ENCODE data around the gene TXNDC2. TPM values are rescaled to one million over a fixed set of nuclear protein-coding genes. Genes with fewer than 3 reads are reported as not detected.

TXNDC2 gene
- total and polyA plus RNA-seq, 7 experiments from 2014 or later: 0.07 TPM; not detected in 6

Other genes starting within 250 kb of the TXNDC2 start
- gene RAB31, start 177.7 kb upstream of the TXNDC2 start, total RNA-seq: 10 to 100 TPM in 1 of 5 experiments, 1 to 10 TPM in 4; 1.1 to 48.6 (median 2.3) TPM
- under 1 TPM; 0.41 to 0.76 TPM for gene RAB31, start 177.7 kb upstream of the TXNDC2 start, polyA plus RNA-seq
- 100 to 1,000 TPM; 109 to 199 (median 151) TPM for gene VAPA, start 28.0 kb downstream of the TXNDC2 start, total RNA-seq
- 100 to 1,000 TPM; 214 to 278 TPM for gene VAPA, start 28.0 kb downstream of the TXNDC2 start, polyA plus RNA-seq